ENCODE results near the gene KCTD20. TPM values are rescaled to one million over a fixed set of nuclear protein-coding genes. Genes with fewer than 3 reads are reported as not detected.

Gene KCTD20
- total and polyA plus RNA-seq, 4 donors: 25.8 to 70.6 (median 43.0) TPM

GRCh38 chr6:36508532-36508931, 65.7 kb downstream of the KCTD20 start:
- H3K36me3 ChIP-seq (ENCODE audit: control insufficient read depth in 1 of 2, insufficient read depth in 2 of 2, low read length in 1 of 2): peaks cover 0 to 5% of the 10 kb centered on the region in 2 donors
- no peak overlapping the region for H3K4me3 ChIP-seq (ENCODE audit: low read length in 2 of 2)
- intact Hi-C loops (cut with DNase I): no loop called here
- no peak overlapping the region for H3K27ac ChIP-seq (ENCODE audit: low read depth in 1 of 2, low read length in 2 of 2)
- H3K9me3 ChIP-seq (ENCODE audit: control insufficient read depth, low read length): no peaks in the 10 kb centered on the region
- DNase-seq (no peak), ATAC-seq (ENCODE audit: low FRiP score) (no peak)
- H3K27me3 ChIP-seq (ENCODE audit: control insufficient read depth in 1 of 2, insufficient read depth in 2 of 2, low read length in 1 of 2): no peaks in the 10 kb centered on the region
- 82 to 85% methylated on average over 10 of the region's 10 CpGs for WGBS, 2 donors
- H3K4me1 ChIP-seq (ENCODE audit: control insufficient read depth in 1 of 2, insufficient read depth in 2 of 2, low read length in 2 of 2): no peaks in the 10 kb centered on the region

- Histone ChIP-seq H3K9me3 (ENCODE audit: control insufficient read depth, low read length) (no peaks in the 10 kb centered on the region), H3K4me1 (ENCODE audit: control insufficient read depth in 1 of 2, insufficient read depth in 2 of 2, low read length in 2 of 2) (no peaks in the 10 kb centered on the region), H3K4me3 (ENCODE audit: low read length in 2 of 2) (no peak overlapping the region), H3K27ac (ENCODE audit: low read depth in 1 of 2, low read length in 2 of 2) (no peak overlapping the region), H3K36me3 (ENCODE audit: control insufficient read depth in 1 of 2, insufficient read depth in 2 of 2, low read length in 1 of 2) (peaks cover 0 to 5% of the 10 kb centered on the region in 2 donors), H3K27me3 (ENCODE audit: control insufficient read depth in 1 of 2, insufficient read depth in 2 of 2, low read length in 1 of 2) (no peaks in the 10 kb centered on the region)
- DNase-seq: no peak
- intact Hi-C loops (cut with DNase I): no loop called here
- no peak for ATAC-seq (ENCODE audit: low FRiP score)
- WGBS, 2 donors: 92 to 93% methylated on average over 3 of the region's 3 CpGs
These were observed 67.6 kb downstream of the KCTD20 start for GRCh38 chr6:36510365-36510764.

- Histone ChIP-seq H3K4me3 (ENCODE audit: low read length in 2 of 2) (no peak overlapping the region), H3K36me3 (ENCODE audit: control insufficient read depth in 1 of 2, insufficient read depth in 2 of 2, low read length in 1 of 2) (peaks cover 3 to 8% of the 10 kb centered on the region in 2 donors), H3K27ac (ENCODE audit: low read depth in 1 of 2, low read length in 2 of 2) (no peak overlapping the region), H3K9me3 (ENCODE audit: control insufficient read depth, low read length) (no peaks in the 10 kb centered on the region), H3K27me3 (ENCODE audit: control insufficient read depth in 1 of 2, insufficient read depth in 2 of 2, low read length in 1 of 2) (no peaks in the 10 kb centered on the region), H3K4me1 (ENCODE audit: control insufficient read depth in 1 of 2, insufficient read depth in 2 of 2, low read length in 2 of 2) (no peaks in the 10 kb centered on the region)
- WGBS, 2 donors: 94 to 96% methylated on average over 8 of the region's 8 CpGs
- DNase-seq (no peak), ATAC-seq (ENCODE audit: low FRiP score) (no peak)
- intact Hi-C loops (cut with DNase I): no loop called here
These were observed 72.0 kb downstream of the KCTD20 start for GRCh38 chr6:36514554-36515456.

GRCh38 chr6:36515844-36516243, 73.0 kb downstream of the KCTD20 start:
- Histone ChIP-seq H3K36me3 (ENCODE audit: control insufficient read depth in 1 of 2, insufficient read depth in 2 of 2, low read length in 1 of 2) (peaks cover 3 to 8% of the 10 kb centered on the region in 2 donors), H3K4me1 (ENCODE audit: control insufficient read depth in 1 of 2, insufficient read depth in 2 of 2, low read length in 2 of 2) (no peaks in the 10 kb centered on the region), H3K27ac (ENCODE audit: low read depth in 1 of 2, low read length in 2 of 2) (no peak overlapping the region), H3K4me3 (ENCODE audit: low read length in 2 of 2) (no peak overlapping the region), H3K27me3 (ENCODE audit: control insufficient read depth in 1 of 2, insufficient read depth in 2 of 2, low read length in 1 of 2) (no peaks in the 10 kb centered on the region), H3K9me3 (ENCODE audit: control insufficient read depth, low read length) (no peaks in the 10 kb centered on the region)
- WGBS, 2 donors: 91 to 92% methylated on average over 3 of the region's 3 CpGs
- DNase-seq (no peak), ATAC-seq (ENCODE audit: low FRiP score) (no peak)
- intact Hi-C loops (cut with DNase I): no loop called here

- H3K27ac ChIP-seq (ENCODE audit: low read depth in 1 of 2, low read length in 2 of 2): no peak overlapping the region
- no peak for ATAC-seq (ENCODE audit: low FRiP score)
These were observed 73.8 kb downstream of the KCTD20 start for GRCh38 chr6:36516559-36516958.

GRCh38 chr6:36516988-36517387, 74.2 kb downstream of the KCTD20 start:
- intact Hi-C loops (cut with DNase I): no loop called here
- H3K27me3 ChIP-seq (ENCODE audit: control insufficient read depth in 1 of 2, insufficient read depth in 2 of 2, low read length in 1 of 2): no peaks in the 10 kb centered on the region
- H3K4me1 ChIP-seq (ENCODE audit: control insufficient read depth in 1 of 2, insufficient read depth in 2 of 2, low read length in 2 of 2): no peaks in the 10 kb centered on the region
- no peak overlapping the region for H3K27ac ChIP-seq (ENCODE audit: low read depth in 1 of 2, low read length in 2 of 2)
- H3K9me3 ChIP-seq (ENCODE audit: control insufficient read depth, low read length): no peaks in the 10 kb centered on the region
- ATAC-seq (ENCODE audit: low FRiP score) (no peak), DNase-seq (no peak)
- H3K4me3 ChIP-seq (ENCODE audit: low read length in 2 of 2): no peak overlapping the region
- H3K36me3 ChIP-seq (ENCODE audit: control insufficient read depth in 1 of 2, insufficient read depth in 2 of 2, low read length in 1 of 2): peaks cover 3 to 5% of the 10 kb centered on the region in 2 donors

More at GRCh38 chr6:36516559-36516958, 73.8 kb downstream of the KCTD20 start:
- intact Hi-C loops (cut with DNase I): no loop called here
- Histone ChIP-seq H3K4me1 (ENCODE audit: control insufficient read depth in 1 of 2, insufficient read depth in 2 of 2, low read length in 2 of 2) (no peaks in the 10 kb centered on the region), H3K27me3 (ENCODE audit: control insufficient read depth in 1 of 2, insufficient read depth in 2 of 2, low read length in 1 of 2) (no peaks in the 10 kb centered on the region), H3K9me3 (ENCODE audit: control insufficient read depth, low read length) (no peaks in the 10 kb centered on the region), H3K4me3 (ENCODE audit: low read length in 2 of 2) (no peak overlapping the region), H3K36me3 (ENCODE audit: control insufficient read depth in 1 of 2, insufficient read depth in 2 of 2, low read length in 1 of 2) (peaks cover 3 to 6% of the 10 kb centered on the region in 2 donors)
- WGBS, 2 donors: 88 to 90% methylated on average over 4 of the region's 4 CpGs
- no peak for DNase-seq

- H3K27ac ChIP-seq (ENCODE audit: low read depth in 1 of 2, low read length in 2 of 2): no peak overlapping the region
- DNase-seq (no peak), ATAC-seq (ENCODE audit: low FRiP score) (no peak)
- intact Hi-C loops (cut with DNase I): no loop called here
- H3K4me3 ChIP-seq (ENCODE audit: low read length in 2 of 2): no peak overlapping the region
- no peaks in the 10 kb centered on the region for H3K4me1 ChIP-seq (ENCODE audit: control insufficient read depth in 1 of 2, insufficient read depth in 2 of 2, low read length in 2 of 2)
- peaks cover 3 to 4% of the 10 kb centered on the region in 2 donors for H3K36me3 ChIP-seq (ENCODE audit: control insufficient read depth in 1 of 2, insufficient read depth in 2 of 2, low read length in 1 of 2)
- H3K27me3 ChIP-seq (ENCODE audit: control insufficient read depth in 1 of 2, insufficient read depth in 2 of 2, low read length in 1 of 2): no peaks in the 10 kb centered on the region
- WGBS, 2 donors: 84 to 95% methylated on average over 2 of the region's 2 CpGs
- H3K9me3 ChIP-seq (ENCODE audit: control insufficient read depth, low read length): no peaks in the 10 kb centered on the region
These were observed 74.6 kb downstream of the KCTD20 start for GRCh38 chr6:36517408-36517807.

GRCh38 chr6:36519352-36519751, 76.6 kb downstream of the KCTD20 start:
- Histone ChIP-seq H3K9me3 (ENCODE audit: control insufficient read depth, low read length) (no peaks in the 10 kb centered on the region), H3K27ac (ENCODE audit: low read depth in 1 of 2, low read length in 2 of 2) (no peak overlapping the region), H3K36me3 (ENCODE audit: control insufficient read depth in 1 of 2, insufficient read depth in 2 of 2, low read length in 1 of 2) (peaks cover 3 to 9% of the 10 kb centered on the region in 2 donors), H3K4me3 (ENCODE audit: low read length in 2 of 2) (no peak overlapping the region), H3K4me1 (ENCODE audit: control insufficient read depth in 1 of 2, insufficient read depth in 2 of 2, low read length in 2 of 2) (no peaks in the 10 kb centered on the region), H3K27me3 (ENCODE audit: control insufficient read depth in 1 of 2, insufficient read depth in 2 of 2, low read length in 1 of 2) (no peaks in the 10 kb centered on the region)
- intact Hi-C loops (cut with DNase I): no loop called here
- ATAC-seq (ENCODE audit: low FRiP score) (no peak), DNase-seq (no peak)

- no peak for DNase-seq
- WGBS, 2 donors: 97% methylated on average over 8 of the region's 8 CpGs
- ATAC-seq (ENCODE audit: low FRiP score): no peak
- intact Hi-C loops (cut with DNase I): no loop called here
- H3K9me3 ChIP-seq (ENCODE audit: control insufficient read depth, low read length): no peaks in the 10 kb centered on the region
- H3K27ac ChIP-seq (ENCODE audit: low read depth in 1 of 2, low read length in 2 of 2): no peak overlapping the region
- peaks cover 0 to 11% of the 10 kb centered on the region in 2 donors for H3K36me3 ChIP-seq (ENCODE audit: control insufficient read depth in 1 of 2, insufficient read depth in 2 of 2, low read length in 1 of 2)
- peaks cover 0 to under 1% of the 10 kb centered on the region in 2 donors for H3K4me1 ChIP-seq (ENCODE audit: control insufficient read depth in 1 of 2, insufficient read depth in 2 of 2, low read length in 2 of 2)
- H3K4me3 ChIP-seq (ENCODE audit: low read length in 2 of 2): no peak overlapping the region
- H3K27me3 ChIP-seq (ENCODE audit: control insufficient read depth in 1 of 2, insufficient read depth in 2 of 2, low read length in 1 of 2): no peaks in the 10 kb centered on the region
These were observed 80.7 kb downstream of the KCTD20 start for GRCh38 chr6:36523451-36523850.

All from aorta (tissue), 5 donors.